H1 (cell line): ENCODE results near the gene TMEM250.

Experiments
- CEBPB ChIP-seq: IDR thresholded peaks from 2 replicates; pipeline ENCODE4 v1.6.1; 2012; ENCODE audit warnings: low read depth, low read length
- CHD1 ChIP-seq: IDR thresholded peaks from 2 replicates; pipeline ENCODE4 v1.6.1; 2012; ENCODE audit warnings: low read depth, low read length, improper control_type of control experiment
- EGR1 ChIP-seq: IDR thresholded peaks from 2 replicates; pipeline ENCODE4 v1.6.1; 2011; ENCODE audit warnings: low read depth, low read length, borderline replicate concordance
- EZH2 ChIP-seq: fragments of 200-600 bp; sonication (generic); IDR thresholded peaks from 2 replicates; pipeline ENCODE4 v1.7.1; 2012; ENCODE audit warnings: low read depth, mild to moderate bottlenecking, moderate library complexity, low read length, inconsistent platforms; ENCODE audit not compliant: severe bottlenecking
- NRF1 ChIP-seq: IDR thresholded peaks from 2 replicates; pipeline ENCODE4 v1.6.1; 2011; ENCODE audit warnings: mild to moderate bottlenecking, low read depth, low read length, improper control_type of control experiment
- POLR2A ChIP-seq, 2 experiments: IDR thresholded peaks; 1 replicate in 1 of 2; 2 replicates in 1 of 2; pipeline ENCODE4 v1.6.1; 2011; ENCODE audit warnings: low read depth in 2 of 2, low read length in 2 of 2, mild to moderate bottlenecking in 2 of 2; ENCODE audit errors: control extremely low read depth in 1 of 2
- POLR2AphosphoS5 ChIP-seq: IDR thresholded peaks from 2 replicates; pipeline ENCODE4 v1.6.1; 2011; ENCODE audit warnings: low read depth, low read length
- RAD21 ChIP-seq, 2 experiments: IDR thresholded peaks in 1 of 2; conservative IDR thresholded peaks in 1 of 2; 2 replicates each; pipeline ENCODE4 v1.6.1; 2011; ENCODE audit warnings: low read depth in 2 of 2, low read length in 2 of 2, improper control_type of control experiment in 1 of 2, inconsistent platforms in 1 of 2, mild to moderate bottlenecking in 1 of 2, moderate library complexity in 1 of 2
- RFX5 ChIP-seq: IDR thresholded peaks from 2 replicates; pipeline ENCODE4 v1.6.1; 2011; ENCODE audit warnings: low read depth, low read length, improper control_type of control experiment, borderline replicate concordance
- SP1 ChIP-seq: IDR thresholded peaks from 2 replicates; pipeline ENCODE4 v1.6.1; 2011; ENCODE audit warnings: low read depth, low read length
- TAF1 ChIP-seq: IDR thresholded peaks from 2 replicates; pipeline ENCODE4 v1.6.1; 2011; ENCODE audit warnings: mild to moderate bottlenecking, low read depth, low read length
- TF ChIP-seq, protein P1 (sequence below), 3 experiments: IDR thresholded peaks; 1 replicate in 2 of 3; 2 replicates in 1 of 3; pipeline versions ENCODE4 v1.5.1 to v1.6.1; 2011; ENCODE audit warnings: low read length in 3 of 3, mild to moderate bottlenecking in 3 of 3, inconsistent platforms in 2 of 3, low read depth in 1 of 3, moderate library complexity in 1 of 3; ENCODE audit not compliant: insufficient read depth in 1 of 3; ENCODE audit errors: control extremely low read depth in 1 of 3
- TF ChIP-seq, protein P2 (sequence below): IDR thresholded peaks from 2 replicates; pipeline ENCODE4 v1.6.1; 2011; ENCODE audit warnings: low read depth, mild to moderate bottlenecking, low read length; ENCODE audit not compliant: insufficient read depth
- TF ChIP-seq, protein P3 (sequence below): IDR thresholded peaks from 2 replicates; pipeline ENCODE4 v1.6.1; 2012; ENCODE audit warnings: inconsistent platforms

DNA sequence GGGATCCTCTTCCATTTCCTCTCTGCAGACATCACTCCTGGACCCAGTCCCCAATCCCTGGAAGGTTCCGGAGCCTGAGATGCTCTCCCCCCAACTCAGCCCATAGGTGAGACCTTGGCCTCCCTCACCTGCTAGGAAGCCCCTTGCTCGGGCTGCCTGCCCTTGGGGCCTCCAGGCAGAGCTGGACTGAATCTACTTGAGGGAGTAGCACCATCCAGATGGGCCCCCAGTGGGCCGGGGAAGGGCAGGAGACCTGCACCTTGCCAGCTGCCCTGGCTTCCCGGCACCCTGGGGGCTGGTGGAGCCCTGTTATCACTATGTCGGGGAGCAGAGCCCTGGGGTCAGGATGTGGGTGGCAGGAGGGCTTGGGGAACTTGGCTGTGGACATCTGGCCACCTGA, 26.9 kb upstream of the TMEM250 start:
- TF ChIP-seq, protein P1, sequence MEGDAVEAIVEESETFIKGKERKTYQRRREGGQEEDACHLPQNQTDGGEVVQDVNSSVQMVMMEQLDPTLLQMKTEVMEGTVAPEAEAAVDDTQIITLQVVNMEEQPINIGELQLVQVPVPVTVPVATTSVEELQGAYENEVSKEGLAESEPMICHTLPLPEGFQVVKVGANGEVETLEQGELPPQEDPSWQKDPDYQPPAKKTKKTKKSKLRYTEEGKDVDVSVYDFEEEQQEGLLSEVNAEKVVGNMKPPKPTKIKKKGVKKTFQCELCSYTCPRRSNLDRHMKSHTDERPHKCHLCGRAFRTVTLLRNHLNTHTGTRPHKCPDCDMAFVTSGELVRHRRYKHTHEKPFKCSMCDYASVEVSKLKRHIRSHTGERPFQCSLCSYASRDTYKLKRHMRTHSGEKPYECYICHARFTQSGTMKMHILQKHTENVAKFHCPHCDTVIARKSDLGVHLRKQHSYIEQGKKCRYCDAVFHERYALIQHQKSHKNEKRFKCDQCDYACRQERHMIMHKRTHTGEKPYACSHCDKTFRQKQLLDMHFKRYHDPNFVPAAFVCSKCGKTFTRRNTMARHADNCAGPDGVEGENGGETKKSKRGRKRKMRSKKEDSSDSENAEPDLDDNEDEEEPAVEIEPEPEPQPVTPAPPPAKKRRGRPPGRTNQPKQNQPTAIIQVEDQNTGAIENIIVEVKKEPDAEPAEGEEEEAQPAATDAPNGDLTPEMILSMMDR (IDR thresholded peaks at IDR 0.05; ENCODE audit: control extremely low read depth in 1 of 3, insufficient read depth in 1 of 3, low read depth in 1 of 3, low read length in 3 of 3), result no peak
- TF ChIP-seq TAF1, result no peak
- no peak for TF ChIP-seq RFX5
- no peak for TF ChIP-seq SP1
- no peak for TF ChIP-seq POLR2A (IDR thresholded peaks at IDR 0.05; ENCODE audit: control extremely low read depth in 1 of 2, low read depth in 2 of 2, low read length in 2 of 2)
- TF ChIP-seq, protein P2, sequence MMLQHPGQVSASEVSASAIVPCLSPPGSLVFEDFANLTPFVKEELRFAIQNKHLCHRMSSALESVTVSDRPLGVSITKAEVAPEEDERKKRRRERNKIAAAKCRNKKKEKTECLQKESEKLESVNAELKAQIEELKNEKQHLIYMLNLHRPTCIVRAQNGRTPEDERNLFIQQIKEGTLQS, result no peak
- no peak for TF ChIP-seq EZH2
- no peak for TF ChIP-seq CEBPB
- TF ChIP-seq RAD21 (IDR thresholded peaks at IDR 0.05 in 1 of 2, conservative IDR thresholded peaks at IDR 0.05 in 1 of 2; ENCODE audit: low read depth in 2 of 2, low read length in 2 of 2), result no peak
- TF ChIP-seq NRF1, result no peak
- TF ChIP-seq, protein P3, sequence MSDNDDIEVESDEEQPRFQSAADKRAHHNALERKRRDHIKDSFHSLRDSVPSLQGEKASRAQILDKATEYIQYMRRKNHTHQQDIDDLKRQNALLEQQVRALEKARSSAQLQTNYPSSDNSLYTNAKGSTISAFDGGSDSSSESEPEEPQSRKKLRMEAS, result no peak
- TF ChIP-seq CHD1, result no peak
- no peak for TF ChIP-seq EGR1
- no peak for TF ChIP-seq POLR2AphosphoS5
